ENCODE measurements around the gene EXOC1L. TPM values are rescaled to one million over a fixed set of nuclear protein-coding genes. Genes with fewer than 3 reads are reported as not detected.

EXOC1L gene
- total RNA-seq, 1 donor from 2014 or later: not detected

DNA sequence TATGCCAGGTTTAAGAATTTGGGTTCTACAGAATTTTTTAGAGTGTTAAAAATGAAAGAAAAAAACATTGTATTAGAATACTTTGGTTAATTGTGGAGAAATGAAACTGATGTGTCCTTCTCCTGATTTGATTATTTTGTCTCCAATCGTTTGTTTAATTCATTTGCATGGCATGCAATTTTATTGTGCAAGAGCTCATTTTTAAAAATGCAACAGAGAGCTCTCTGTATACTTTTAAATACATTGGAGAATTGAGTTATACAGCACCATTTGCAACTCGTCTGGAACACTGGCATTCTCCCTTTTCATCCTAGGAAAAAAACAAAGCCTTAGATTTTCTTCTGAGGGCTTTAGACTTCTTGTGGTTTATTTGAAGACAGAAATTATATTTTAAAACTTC is 689 bp downstream of the EXOC1L start:
- Mint-ChIP-seq H3K4me1 (peaks cover 3% of the 10 kb centered on the region), H3K9me3 (peaks cover 3% of the 10 kb centered on the region), H3K27me3 (peaks cover 17% of the 10 kb centered on the region), H3K4me3 (no peak overlapping the region), H3K27ac (no peak overlapping the region), H3K36me3 (ENCODE audit: low read depth) (no peaks in the 10 kb centered on the region)
- ChIA-PET CTCF (no interaction called here), POLR2A (no interaction called here)
- ATAC-seq (ENCODE audit: low read depth) (no peak), DNase-seq (no peak)
- intact Hi-C loops (cut with micrococcal nuclease): no loop called here
- TF ChIP-seq, protein P1, sequence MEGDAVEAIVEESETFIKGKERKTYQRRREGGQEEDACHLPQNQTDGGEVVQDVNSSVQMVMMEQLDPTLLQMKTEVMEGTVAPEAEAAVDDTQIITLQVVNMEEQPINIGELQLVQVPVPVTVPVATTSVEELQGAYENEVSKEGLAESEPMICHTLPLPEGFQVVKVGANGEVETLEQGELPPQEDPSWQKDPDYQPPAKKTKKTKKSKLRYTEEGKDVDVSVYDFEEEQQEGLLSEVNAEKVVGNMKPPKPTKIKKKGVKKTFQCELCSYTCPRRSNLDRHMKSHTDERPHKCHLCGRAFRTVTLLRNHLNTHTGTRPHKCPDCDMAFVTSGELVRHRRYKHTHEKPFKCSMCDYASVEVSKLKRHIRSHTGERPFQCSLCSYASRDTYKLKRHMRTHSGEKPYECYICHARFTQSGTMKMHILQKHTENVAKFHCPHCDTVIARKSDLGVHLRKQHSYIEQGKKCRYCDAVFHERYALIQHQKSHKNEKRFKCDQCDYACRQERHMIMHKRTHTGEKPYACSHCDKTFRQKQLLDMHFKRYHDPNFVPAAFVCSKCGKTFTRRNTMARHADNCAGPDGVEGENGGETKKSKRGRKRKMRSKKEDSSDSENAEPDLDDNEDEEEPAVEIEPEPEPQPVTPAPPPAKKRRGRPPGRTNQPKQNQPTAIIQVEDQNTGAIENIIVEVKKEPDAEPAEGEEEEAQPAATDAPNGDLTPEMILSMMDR (IDR thresholded peaks at IDR 0.05): no peak

- intact Hi-C loops (cut with micrococcal nuclease): no loop called here
- H3K4me1 Mint-ChIP-seq: peaks cover 3% of the 10 kb centered on the region
- H3K4me3 Mint-ChIP-seq: no peak overlapping the region
- ATAC-seq (ENCODE audit: low read depth) (no peak), DNase-seq (no peak)
- H3K27me3 Mint-ChIP-seq: peaks cover 20% of the 10 kb centered on the region
- no peaks in the 10 kb centered on the region for H3K9me3 Mint-ChIP-seq
- ChIA-PET POLR2A (no interaction called here), CTCF (no interaction called here)
- TF ChIP-seq, protein P1 (IDR thresholded peaks at IDR 0.05): no peak
- H3K36me3 Mint-ChIP-seq (ENCODE audit: low read depth): no peaks in the 10 kb centered on the region
- no peak overlapping the region for H3K27ac Mint-ChIP-seq
Measured at GRCh38 chr4:55822329-55822728, 2.7 kb downstream of the EXOC1L start.

- Mint-ChIP-seq H3K9me3 (no peaks in the 10 kb centered on the region), H3K27me3 (peaks cover 12% of the 10 kb centered on the region), H3K4me1 (no peaks in the 10 kb centered on the region), H3K27ac (no peak overlapping the region), H3K36me3 (ENCODE audit: low read depth) (no peaks in the 10 kb centered on the region), H3K4me3 (no peak overlapping the region)
- ChIA-PET POLR2A (no interaction called here), CTCF (no interaction called here)
- DNase-seq (no peak), ATAC-seq (ENCODE audit: low read depth) (no peak)
- TF ChIP-seq, protein P1 (IDR thresholded peaks at IDR 0.05): no peak
- intact Hi-C loops (cut with micrococcal nuclease): no loop called here
Measured at GRCh38 chr4:55824865-55825264, 5.3 kb downstream of the EXOC1L start.

DNA sequence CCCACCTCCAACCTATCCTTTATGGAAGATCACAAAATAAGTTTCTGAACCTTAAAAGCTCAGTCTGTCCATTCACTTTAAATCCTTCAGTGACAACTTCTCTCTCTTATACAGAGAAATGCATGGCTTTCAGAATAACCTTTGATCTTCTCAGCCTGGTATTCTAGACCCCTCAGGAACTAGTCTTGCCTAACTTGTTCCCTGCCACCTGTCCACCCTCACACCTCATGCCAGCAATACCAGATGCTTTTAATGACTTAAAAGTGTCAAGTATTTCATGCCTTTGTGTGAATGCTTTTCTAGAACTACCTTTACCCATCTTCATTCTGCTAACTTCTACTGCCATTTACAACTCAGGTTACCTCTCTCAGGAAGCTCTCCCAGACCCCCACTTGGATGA is 7.4 kb downstream of the EXOC1L start:
- Mint-ChIP-seq H3K9me3 (no peaks in the 10 kb centered on the region), H3K4me1 (no peaks in the 10 kb centered on the region), H3K36me3 (ENCODE audit: low read depth) (no peaks in the 10 kb centered on the region), H3K27ac (no peak overlapping the region), H3K27me3 (peaks cover 14% of the 10 kb centered on the region), H3K4me3 (no peak overlapping the region)
- CTCF ChIA-PET: interaction anchor here (0.7 kb wide), 1 partner anchor 417 kb away, joined by 3 read pairs; no protein-coding TSS in a partner anchor
- TF ChIP-seq, protein P1 (IDR thresholded peaks at IDR 0.05): no peak
- ATAC-seq (ENCODE audit: low read depth): no peak
- intact Hi-C loops (cut with micrococcal nuclease): no loop called here
- POLR2A ChIA-PET: no interaction called here
- no peak for DNase-seq

- DNase-seq: no peak
- intact Hi-C loops (cut with micrococcal nuclease): no loop called here
- CTCF ChIA-PET: interaction anchor here (0.7 kb wide), 1 partner anchor 418 kb away, joined by 3 read pairs; no protein-coding TSS in a partner anchor
Measured at GRCh38 chr4:55827582-55827981, 8.0 kb downstream of the EXOC1L start.

More at GRCh38 chr4:55827582-55827981, 8.0 kb downstream of the EXOC1L start:
- TF ChIP-seq, protein P1 (IDR thresholded peaks at IDR 0.05): no peak
- H3K27me3 Mint-ChIP-seq: peaks cover 14% of the 10 kb centered on the region
- H3K9me3 Mint-ChIP-seq: no peaks in the 10 kb centered on the region
- H3K4me1 Mint-ChIP-seq: no peaks in the 10 kb centered on the region
- POLR2A ChIA-PET: no interaction called here
- ATAC-seq (ENCODE audit: low read depth): no peak
- no peak overlapping the region for H3K27ac Mint-ChIP-seq
- H3K4me3 Mint-ChIP-seq: no peak overlapping the region
- H3K36me3 Mint-ChIP-seq (ENCODE audit: low read depth): no peaks in the 10 kb centered on the region
